Common myeloid progenitor, CD34-positive (primary cell): ENCODE results near the gene BACH2.

Source experiments
- CTCF ChIA-PET: fragments of 350-600 bp; sonication (Branson Sonifier 250); formaldehyde crosslinking; loops from one replicate; lab custom pipeline; 2021; ENCODE audit warnings: antibody characterized with exemption; lab: Charles Lee
- POLR2A ChIA-PET: fragments of 350-600 bp; sonication (Branson Sonifier 250); formaldehyde crosslinking; loops from one replicate; lab custom pipeline; 2021; ENCODE audit warnings: antibody characterized with exemption; lab: Charles Lee
- DNase-seq, 3 donors: peaks; one replicate each; pipeline versions ENCODE4 v3.0.0 to v3.0.0-alpha.2; 2013
- H3K27ac ChIP-seq, 2 experiments: 1 replicate in 1 of 2; 2 replicates in 1 of 2; pipeline ENCODE4 v1.7.0; 2013; ENCODE audit warnings: inconsistent platforms in 2 of 2, low read length in 2 of 2, mild to moderate bottlenecking in 2 of 2, low read depth in 1 of 2, moderate library complexity in 1 of 2; ENCODE audit not compliant: severe bottlenecking in 2 of 2, insufficient read depth in 1 of 2, poor library complexity in 1 of 2
- H3K27me3 ChIP-seq, 5 experiments: replicated peaks in 2 of 5; 1 replicate in 3 of 5; 2 replicates in 2 of 5; pipeline versions ENCODE4 v1.6.1 to v1.7.0; 2013; ENCODE audit warnings: low read length in 4 of 5, mild to moderate bottlenecking in 2 of 5, moderate library complexity in 2 of 5, inconsistent platforms in 1 of 5; ENCODE audit not compliant: insufficient read depth in 5 of 5, control insufficient read depth in 4 of 5
- H3K36me3 ChIP-seq, 4 experiments: 1 replicate in 2 of 4; 2 replicates in 2 of 4; pipeline versions ENCODE4 v1.6.1 to v1.7.0; 2013; ENCODE audit warnings: low read length in 3 of 4, control low read depth in 1 of 4, mild to moderate bottlenecking in 1 of 4; ENCODE audit not compliant: control insufficient read depth in 4 of 4, insufficient read depth in 4 of 4
- H3K4me1 ChIP-seq, 4 experiments: 1 replicate in 3 of 4; 2 replicates in 1 of 4; pipeline versions ENCODE4 v1.6.1 to v1.7.1; 2013; ENCODE audit warnings: low read length in 3 of 4, mild to moderate bottlenecking in 3 of 4, control low read depth in 1 of 4, inconsistent platforms in 1 of 4, moderate library complexity in 1 of 4; ENCODE audit not compliant: control insufficient read depth in 4 of 4, insufficient read depth in 4 of 4; ENCODE audit errors: control extremely low read depth in 1 of 4
- H3K4me3 ChIP-seq, 7 experiments: 1 replicate in 4 of 7; 2 replicates in 3 of 7; pipeline versions ENCODE4 v1.5.1 to v1.7.0; 2013; ENCODE audit warnings: mild to moderate bottlenecking in 7 of 7, low read length in 6 of 7, moderate library complexity in 6 of 7, inconsistent platforms in 2 of 7, low read depth in 2 of 7, control low read depth in 1 of 7; ENCODE audit not compliant: insufficient read depth in 4 of 7, control insufficient read depth in 1 of 7; ENCODE audit errors: extremely low read depth in 1 of 7
- H3K9me3 ChIP-seq, 5 experiments: 1 replicate in 4 of 5; 2 replicates in 1 of 5; pipeline versions ENCODE4 v1.6.1 to v1.7.1; 2013; ENCODE audit warnings: low read length in 4 of 5, mild to moderate bottlenecking in 2 of 5, inconsistent platforms in 1 of 5, low read depth in 1 of 5, moderate library complexity in 1 of 5; ENCODE audit not compliant: control insufficient read depth in 4 of 5, insufficient read depth in 2 of 5; ENCODE audit errors: control extremely low read depth in 1 of 5
- WGBS: methylation state at CpG from one replicate; pipeline ENCODE4 v1.1.5; 2013; ENCODE audit not compliant: insufficient coverage; 5-methylcytosine and 5-hydroxymethylcytosine counted together

Gene BACH2

DNA sequence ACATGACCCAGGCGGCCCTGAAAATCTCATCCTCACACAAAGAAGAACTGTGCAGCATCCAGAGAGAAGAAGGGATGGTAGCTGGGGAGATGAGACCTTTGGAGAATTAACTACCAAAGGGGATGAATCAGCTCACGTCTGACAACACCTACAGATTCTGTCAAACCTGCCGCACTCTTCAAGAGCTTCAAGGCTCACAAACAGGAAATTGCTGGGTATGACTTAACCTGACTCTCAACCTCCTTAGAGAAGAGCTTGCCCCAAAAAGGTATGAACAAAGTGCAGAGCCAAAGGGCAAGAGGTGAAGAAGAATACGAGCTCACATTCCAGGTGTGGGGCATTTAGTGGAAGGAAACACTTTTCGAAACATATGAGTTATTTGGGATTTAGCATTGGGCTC is 139.8 kb downstream of the BACH2 start:
- POLR2A ChIA-PET: interaction anchor here (0.6 kb wide), 1 partner anchor 159 kb away, joined by 3 read pairs; no protein-coding TSS in a partner anchor
- Histone ChIP-seq H3K27ac (no peak overlapping the region), H3K4me1 (peaks cover 19 to 26% (median 20%) of the 10 kb centered on the region in 4 experiments), H3K36me3 (no peaks in the 10 kb centered on the region), H3K9me3 (no peaks in the 10 kb centered on the region), H3K27me3 (no peaks in the 10 kb centered on the region), H3K4me3 (no peak overlapping the region)
- no CpG with 5 or more reads among the region's 5 CpGs for WGBS
- CTCF ChIA-PET: interaction anchor here (1.1 to 1.4 kb wide), 4 partner anchors 11 to 186 kb away, joined by 3 to 5 read pairs (median 3); no protein-coding TSS in a partner anchor
- no peak for DNase-seq

GRCh38 chr6:90154755-90155470 is 141.7 kb downstream of the BACH2 start:
- peaks cover 12 to 18% (median 14%) of the 10 kb centered on the region in 4 experiments for H3K4me1 ChIP-seq
- DNase-seq: no peak
- H3K36me3 ChIP-seq: peaks cover 0 to 2% (median 0%) of the 10 kb centered on the region in 4 experiments
- no peaks in the 10 kb centered on the region for H3K27me3 ChIP-seq
- POLR2A ChIA-PET: no interaction called here
- peaks cover 0 to 4% (median 0%) of the 10 kb centered on the region in 5 experiments for H3K9me3 ChIP-seq
- H3K27ac ChIP-seq: no peak overlapping the region
- CTCF ChIA-PET: interaction anchor here (0.6 to 1.1 kb wide), 2 partner anchors 10 to 302 kb away, joined by 3 read pairs; no protein-coding TSS in a partner anchor
- 84% methylated on average over 3 of the region's 8 CpGs for WGBS
- H3K4me3 ChIP-seq: no peak overlapping the region

DNA sequence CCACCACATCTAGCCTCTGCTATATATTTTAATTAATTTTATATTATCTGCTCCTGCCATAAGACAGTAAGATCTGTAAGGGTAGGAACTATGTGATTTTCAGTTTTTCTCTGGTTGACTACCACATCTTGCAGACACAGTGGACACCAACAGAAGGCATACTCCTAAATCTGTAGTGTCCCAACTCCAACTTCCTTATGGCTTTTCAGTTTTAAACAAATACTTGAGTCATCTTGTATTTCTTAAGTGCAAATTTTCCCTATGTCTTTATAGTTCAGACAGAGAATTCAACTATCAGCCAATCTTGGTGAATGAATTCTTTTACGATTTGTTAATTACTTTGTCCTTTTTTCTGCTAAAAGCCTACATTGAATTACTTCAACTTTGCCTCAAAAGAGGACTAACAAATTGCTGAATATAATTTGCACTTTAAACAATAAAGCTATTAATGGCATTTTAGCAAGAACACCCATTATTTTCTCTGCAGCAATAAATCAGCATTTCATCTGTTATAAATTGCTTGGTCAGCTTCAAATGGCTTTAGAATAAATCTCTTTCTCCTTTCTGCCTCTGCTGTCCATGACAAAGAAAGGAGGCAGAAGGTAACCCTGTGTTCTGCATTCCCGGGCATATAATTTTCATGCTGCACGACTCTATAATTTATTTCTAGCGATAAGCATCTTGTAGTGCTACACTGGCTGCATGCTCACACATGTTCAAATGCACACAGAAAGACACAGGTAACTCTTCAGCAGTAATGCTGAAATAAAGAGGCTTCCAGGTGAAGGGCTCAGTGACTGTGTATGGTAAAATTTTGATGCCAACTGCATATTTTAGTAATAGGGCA is 144.8 kb downstream of the BACH2 start:
- Histone ChIP-seq H3K27ac (no peak overlapping the region), H3K4me1 (peaks cover 4 to 10% (median 7%) of the 10 kb centered on the region in 4 experiments), H3K9me3 (peaks cover 0 to 4% (median 0%) of the 10 kb centered on the region in 5 experiments), H3K4me3 (no peak overlapping the region), H3K27me3 (no peaks in the 10 kb centered on the region), H3K36me3 (peaks cover 0 to 2% (median 0%) of the 10 kb centered on the region in 4 experiments)
- ChIA-PET POLR2A (no interaction called here), CTCF (interaction anchor here (1.1 kb wide), 1 partner anchor 11 kb away, joined by 4 read pairs; no protein-coding TSS in a partner anchor)
- 82% methylated on average over 3 of the region's 4 CpGs for WGBS
- DNase-seq: no peak

GRCh38 chr6:90149280-90149679 is 147.4 kb downstream of the BACH2 start:
- WGBS: 96% methylated on average over 3 of the region's 3 CpGs
- no peak for DNase-seq

GRCh38 chr6:90148867-90149266 is 147.8 kb downstream of the BACH2 start:
- CTCF ChIA-PET: no interaction called here
- POLR2A ChIA-PET: no interaction called here
- WGBS: 100% methylated on average over 4 of the region's 5 CpGs

More at GRCh38 chr6:90149280-90149679, 147.4 kb downstream of the BACH2 start:
- H3K4me1 ChIP-seq: peaks cover 4 to 10% (median 6%) of the 10 kb centered on the region in 4 experiments
- peaks cover 0 to 2% (median 0%) of the 10 kb centered on the region in 4 experiments for H3K36me3 ChIP-seq
- ChIA-PET POLR2A (no interaction called here), CTCF (no interaction called here)
- H3K27me3 ChIP-seq: no peaks in the 10 kb centered on the region
- H3K9me3 ChIP-seq: peaks cover 0 to 4% (median 0%) of the 10 kb centered on the region in 5 experiments
- H3K27ac ChIP-seq: no peak overlapping the region
- no peak overlapping the region for H3K4me3 ChIP-seq

DNA sequence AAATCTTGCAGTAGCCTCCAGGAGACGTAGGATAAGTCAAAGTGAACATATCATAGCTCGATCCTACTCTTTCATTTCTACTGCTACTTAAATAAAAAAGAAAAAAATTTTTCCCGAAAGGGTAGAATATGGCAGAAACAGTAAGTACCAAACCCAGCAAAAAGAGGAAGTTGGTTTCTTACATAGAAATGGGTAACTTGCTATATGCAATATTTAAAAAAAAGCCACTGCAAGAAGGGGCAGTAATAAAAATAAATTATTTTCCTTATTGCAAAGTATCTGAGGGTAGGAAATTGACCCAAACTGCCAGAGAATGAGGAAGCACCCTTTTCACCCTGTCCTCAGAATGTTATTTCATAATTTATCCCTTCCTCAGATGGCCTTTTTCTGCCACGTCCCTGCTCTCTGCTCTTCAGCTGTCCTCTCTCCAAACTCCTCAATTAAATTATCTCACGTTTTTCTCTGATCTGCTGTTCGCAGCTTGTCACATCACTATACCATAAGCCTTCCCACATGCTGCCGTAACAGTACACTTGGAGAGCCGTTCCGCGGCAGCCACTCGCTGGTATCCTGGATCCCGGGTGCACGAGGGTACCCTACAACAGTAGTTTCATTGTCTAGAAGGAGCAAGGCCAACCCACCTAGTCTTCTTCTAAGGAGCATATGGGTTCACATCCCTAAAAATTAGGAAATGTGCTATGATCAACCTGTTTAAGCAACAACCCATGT is 149.6 kb downstream of the BACH2 start:
- Histone ChIP-seq H3K27me3 (no peaks in the 10 kb centered on the region), H3K27ac (peak overlapping the region in 1 of 2 experiments; percentile 17), H3K4me3 (peak overlapping the region in 2 of 7 experiments; percentile 11 to 49), H3K9me3 (peaks cover 0 to 4% (median 0%) of the 10 kb centered on the region in 5 experiments), H3K4me1 (peaks cover 4 to 10% (median 6%) of the 10 kb centered on the region in 4 experiments), H3K36me3 (peaks cover 0 to 2% (median 0%) of the 10 kb centered on the region in 4 experiments)
- WGBS: 76% methylated on average over 10 of the region's 13 CpGs
- CTCF ChIA-PET: no interaction called here
- DNase-seq: peak in 2 of 3 donors; percentile 69 to 74
- POLR2A ChIA-PET: no interaction called here

More at GRCh38 chr6:90148867-90149266, 147.8 kb downstream of the BACH2 start:
- H3K36me3 ChIP-seq: peaks cover 0 to 2% (median 0%) of the 10 kb centered on the region in 4 experiments
- H3K27me3 ChIP-seq: no peaks in the 10 kb centered on the region
- H3K4me3 ChIP-seq: no peak overlapping the region
- peaks cover 4 to 10% (median 6%) of the 10 kb centered on the region in 4 experiments for H3K4me1 ChIP-seq
- no peak for DNase-seq
- no peak overlapping the region for H3K27ac ChIP-seq
- peaks cover 0 to 4% (median 0%) of the 10 kb centered on the region in 5 experiments for H3K9me3 ChIP-seq
